ENCODE data around the gene MAP3K21.

The MAP3K21 gene

DNA sequence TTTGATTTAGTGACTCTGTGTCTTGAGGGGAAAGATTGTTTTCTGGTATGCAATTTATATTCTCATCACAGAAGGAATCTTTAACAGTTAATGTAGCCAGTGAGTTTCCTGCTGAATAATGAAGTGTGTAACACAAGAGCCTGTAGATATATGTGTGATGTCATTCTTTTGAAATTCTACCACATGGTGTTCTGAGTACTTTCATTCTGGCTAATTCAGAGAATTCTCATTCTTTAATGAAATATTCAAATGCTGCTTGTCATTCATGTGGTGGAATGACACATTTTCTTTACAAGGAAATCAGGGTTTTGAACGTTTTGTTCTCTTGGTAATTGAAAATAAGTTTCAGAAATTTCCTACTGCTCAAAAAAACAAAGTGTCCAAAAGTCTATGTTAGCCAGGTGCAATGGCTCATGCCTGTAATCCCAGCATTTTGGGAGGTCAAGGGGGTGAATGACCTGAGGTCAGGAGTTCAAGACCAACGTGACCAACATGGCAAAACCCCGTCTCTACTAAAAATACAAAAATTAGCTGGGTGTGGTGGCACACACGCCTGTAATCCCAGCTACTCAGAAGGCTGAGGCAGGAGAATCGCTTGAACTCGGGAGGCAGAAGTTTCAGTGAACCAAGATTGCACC is 79.6 kb downstream of the MAP3K21 start:
- TF ChIP-seq, protein P1, sequence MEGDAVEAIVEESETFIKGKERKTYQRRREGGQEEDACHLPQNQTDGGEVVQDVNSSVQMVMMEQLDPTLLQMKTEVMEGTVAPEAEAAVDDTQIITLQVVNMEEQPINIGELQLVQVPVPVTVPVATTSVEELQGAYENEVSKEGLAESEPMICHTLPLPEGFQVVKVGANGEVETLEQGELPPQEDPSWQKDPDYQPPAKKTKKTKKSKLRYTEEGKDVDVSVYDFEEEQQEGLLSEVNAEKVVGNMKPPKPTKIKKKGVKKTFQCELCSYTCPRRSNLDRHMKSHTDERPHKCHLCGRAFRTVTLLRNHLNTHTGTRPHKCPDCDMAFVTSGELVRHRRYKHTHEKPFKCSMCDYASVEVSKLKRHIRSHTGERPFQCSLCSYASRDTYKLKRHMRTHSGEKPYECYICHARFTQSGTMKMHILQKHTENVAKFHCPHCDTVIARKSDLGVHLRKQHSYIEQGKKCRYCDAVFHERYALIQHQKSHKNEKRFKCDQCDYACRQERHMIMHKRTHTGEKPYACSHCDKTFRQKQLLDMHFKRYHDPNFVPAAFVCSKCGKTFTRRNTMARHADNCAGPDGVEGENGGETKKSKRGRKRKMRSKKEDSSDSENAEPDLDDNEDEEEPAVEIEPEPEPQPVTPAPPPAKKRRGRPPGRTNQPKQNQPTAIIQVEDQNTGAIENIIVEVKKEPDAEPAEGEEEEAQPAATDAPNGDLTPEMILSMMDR (IDR thresholded peaks at IDR 0.05; ENCODE audit: extremely low read depth, missing control alignments), result no peak
- DNase-seq (ENCODE audit: low spot score), result peak; percentile 7

DNA sequence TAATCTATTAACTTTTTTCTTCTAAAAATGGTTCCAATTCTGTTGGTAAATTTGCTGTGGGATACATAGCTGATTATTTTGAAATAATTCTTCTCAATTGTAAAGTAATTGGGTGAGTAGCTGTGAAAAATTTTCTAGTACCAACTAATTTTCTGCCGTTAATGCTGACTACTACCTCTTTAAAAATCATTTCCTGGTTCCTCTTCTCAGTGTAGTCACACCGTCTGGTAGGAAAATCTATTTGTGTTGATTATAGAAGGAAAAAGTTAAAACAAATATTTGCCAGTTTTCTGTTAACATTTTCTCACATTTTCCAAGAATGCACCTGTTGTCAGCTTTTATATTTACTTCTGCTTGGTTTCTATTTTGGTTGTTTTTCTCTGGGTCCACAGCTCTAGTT is 82.0 kb downstream of the MAP3K21 start:
- DNase-seq (ENCODE audit: low spot score), result no peak
- TF ChIP-seq, protein P1 (IDR thresholded peaks at IDR 0.05; ENCODE audit: extremely low read depth, missing control alignments), result no peak

DNA sequence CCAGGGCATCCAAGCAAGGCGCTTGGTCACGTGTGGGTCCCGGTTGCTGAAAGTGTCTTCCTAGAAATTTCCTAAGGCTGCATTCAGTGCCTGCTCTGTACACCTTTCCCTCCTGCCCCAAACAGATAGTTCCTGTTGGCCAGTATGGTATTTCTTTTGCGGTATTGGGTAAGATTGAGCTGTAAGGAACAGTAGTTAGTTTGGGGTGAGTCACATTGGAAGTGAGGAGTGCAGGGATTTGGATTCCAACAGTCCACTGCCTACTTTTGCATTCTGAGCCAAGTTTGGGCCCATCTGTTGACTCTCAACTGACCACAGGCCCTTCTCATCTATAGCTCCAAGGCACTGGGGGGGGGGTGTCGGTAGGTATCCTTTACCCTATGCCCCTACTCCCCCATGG is 83.4 kb downstream of the MAP3K21 start:
- TF ChIP-seq, protein P1 (IDR thresholded peaks at IDR 0.05; ENCODE audit: extremely low read depth, missing control alignments), result no peak
- no peak for DNase-seq (ENCODE audit: low spot score)

DNA sequence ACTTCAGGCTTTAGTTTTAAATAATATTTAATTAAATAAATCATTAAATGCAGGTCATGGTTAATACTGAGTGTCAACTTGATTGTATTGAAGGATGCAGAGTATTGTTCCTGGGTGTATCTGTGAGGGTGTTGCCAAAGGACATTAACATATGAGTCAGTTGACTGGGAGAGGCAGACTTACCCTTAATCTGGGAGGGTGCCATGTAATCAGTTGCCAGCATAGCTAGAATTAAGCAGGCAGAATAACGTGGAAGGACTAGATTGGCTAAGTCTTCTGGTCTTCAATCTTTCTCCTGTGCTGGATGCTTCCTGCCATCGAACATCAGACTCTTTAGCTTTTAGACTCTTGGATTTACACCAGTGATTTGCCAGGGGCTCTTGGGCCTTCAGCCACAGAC is 85.3 kb downstream of the MAP3K21 start:
- no peak for DNase-seq (ENCODE audit: low spot score)
- TF ChIP-seq, protein P1 (IDR thresholded peaks at IDR 0.05; ENCODE audit: extremely low read depth, missing control alignments), result no peak

DNA sequence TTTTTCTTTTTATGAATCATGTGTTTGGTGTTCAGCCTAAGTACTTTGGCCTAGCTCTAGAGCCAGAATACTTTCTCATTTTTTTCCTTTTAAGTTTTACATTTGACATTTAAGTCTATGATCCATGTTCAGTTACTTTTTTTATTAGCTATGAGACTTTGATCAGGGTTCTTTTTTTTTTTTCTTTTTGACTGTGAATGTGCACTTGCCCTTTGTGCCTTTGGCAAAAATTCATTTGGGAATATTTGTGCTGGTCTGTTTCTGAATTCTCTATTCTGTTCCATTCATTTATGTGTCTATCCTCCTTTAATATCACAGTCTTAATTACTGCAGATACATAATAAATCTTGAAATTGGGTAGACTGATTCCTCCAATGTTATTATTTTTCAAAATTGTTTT is 93.8 kb downstream of the MAP3K21 start:
- DNase-seq (ENCODE audit: low spot score), result no peak

DNA sequence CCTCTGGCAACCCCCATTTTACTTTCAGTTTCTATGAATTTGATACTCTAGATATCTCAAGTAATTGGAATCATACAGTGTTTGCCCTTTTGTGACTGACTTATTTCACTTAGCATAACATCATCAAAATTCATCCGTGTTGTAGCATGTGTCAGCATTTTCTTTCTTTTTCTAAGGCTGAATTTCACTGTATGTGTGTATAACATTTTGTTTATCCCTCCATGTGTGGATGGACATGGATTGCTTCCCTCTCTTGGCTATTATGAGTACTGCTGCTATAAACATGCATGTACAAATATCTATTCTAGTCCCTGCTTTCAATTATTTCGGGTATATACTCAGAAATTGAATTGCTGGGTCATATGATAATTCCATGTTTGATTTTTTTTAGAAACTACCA is 97.3 kb downstream of the MAP3K21 start:
- TF ChIP-seq, protein P1 (IDR thresholded peaks at IDR 0.05; ENCODE audit: extremely low read depth, missing control alignments), result no peak
- DNase-seq (ENCODE audit: low spot score), result no peak

More for the DNA sequence above, 93.8 kb downstream of the MAP3K21 start:
- TF ChIP-seq, protein P1 (IDR thresholded peaks at IDR 0.05; ENCODE audit: extremely low read depth, missing control alignments), result no peak

DNA sequence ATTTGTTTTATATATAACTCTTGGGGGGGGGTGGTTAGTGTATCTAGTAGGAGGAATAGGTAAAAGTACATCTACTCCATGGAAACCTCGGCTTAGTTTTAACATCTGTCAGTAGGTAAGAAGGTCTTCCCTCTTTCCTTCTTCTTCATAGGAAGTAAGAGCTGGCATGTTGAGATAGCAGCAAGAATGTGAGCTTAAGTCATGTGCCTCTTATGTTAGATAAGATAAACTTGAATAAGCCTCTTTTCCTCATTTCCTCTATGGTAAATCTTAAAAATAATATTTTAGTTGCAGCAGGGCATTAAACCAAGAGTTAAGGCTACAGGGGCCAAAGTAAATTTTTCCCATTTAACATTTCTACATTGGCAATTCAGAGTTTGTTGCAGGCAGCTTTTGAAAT is 100.4 kb downstream of the MAP3K21 start:
- TF ChIP-seq, protein P1 (IDR thresholded peaks at IDR 0.05; ENCODE audit: extremely low read depth, missing control alignments), result no peak
- DNase-seq (ENCODE audit: low spot score), result no peak
